Upper lobe of right lung (tissue), 1 donor: ENCODE measurements around the gene EAF2. TPM values are rescaled to one million over a fixed set of nuclear protein-coding genes. Genes with fewer than 3 reads are reported as not detected.

ENCODE experiments used
- ATAC-seq: fragments of 200-7000 bp; cut with Tn5 transposase; one replicate; pipeline ENCODE4 v1.9.1; 2020; ENCODE audit warnings: mild to moderate bottlenecking, moderate library complexity
- DNase-seq: peaks from one replicate; pipeline ENCODE4 v3.0.0-alpha.2; 2020
- H3K27ac ChIP-seq: fragments of 200-600 bp; one replicate; pipeline ENCODE4 v1.8.0; 2022
- H3K27me3 ChIP-seq: fragments of 200-600 bp; one replicate; pipeline ENCODE4 v1.8.0; 2022; ENCODE audit warnings: mild to moderate bottlenecking
- H3K36me3 ChIP-seq: fragments of 200-600 bp; one replicate; pipeline ENCODE4 v1.8.0; 2022
- H3K4me1 ChIP-seq: fragments of 200-600 bp; one replicate; pipeline ENCODE4 v1.8.0; 2022
- H3K4me3 ChIP-seq: fragments of 200-600 bp; one replicate; pipeline ENCODE4 v1.8.0; 2022; ENCODE audit warnings: mild to moderate bottlenecking
- H3K9me3 ChIP-seq: fragments of 200-600 bp; one replicate; pipeline ENCODE4 v1.8.0; 2022
- CTCF ChIP-seq: fragments of 200-600 bp; IDR thresholded peaks from one replicate; pipeline ENCODE4 v1.8.0; 2022; ENCODE audit warnings: antibody characterized with exemption
- intact Hi-C: fragments of 100-400 bp; cut with DNase I; formaldehyde crosslinking; loops from one replicate; pipeline ENCODE4 v1.11.0; 2022
- total RNA-seq: library from RNA; stranded (reverse); fragmentation: NEBNext Ultra II Directional; extraction: Animal tissue kit (Norgen Biotek cat#: 25700); gene quantifications from one replicate; pipeline ENCODE4 v1.2.1, GENCODE V29; 2021
- donor health status: DM: no; HTN: yes; CAD: no; lungs with severe emphysema.

EAF2 gene
- total RNA-seq, 1 donor from 2014 or later: 4.8 TPM

- no peak for DNase-seq
- no peak for TF ChIP-seq CTCF
- Histone ChIP-seq H3K4me3 (no peak overlapping the region), H3K4me1 (no peaks in the 10 kb centered on the region), H3K36me3 (peaks cover 4% of the 10 kb centered on the region), H3K27ac (no peak overlapping the region), H3K27me3 (no peaks in the 10 kb centered on the region), H3K9me3 (no peaks in the 10 kb centered on the region)
- ATAC-seq: no peak
- intact Hi-C loops: no loop called here
Observed at GRCh38 chr3:121800906-121801305, 34.1 kb upstream of the EAF2 start.

GRCh38 chr3:121803771-121804320 is 31.2 kb upstream of the EAF2 start:
- H3K27me3 ChIP-seq: no peaks in the 10 kb centered on the region
- DNase-seq (no peak), ATAC-seq (no peak)
- TF ChIP-seq CTCF: no peak
- no peaks in the 10 kb centered on the region for H3K9me3 ChIP-seq
- H3K27ac ChIP-seq: no peak overlapping the region
- intact Hi-C loops: no loop called here
- H3K36me3 ChIP-seq: peaks cover 18% of the 10 kb centered on the region
- no peaks in the 10 kb centered on the region for H3K4me1 ChIP-seq
- H3K4me3 ChIP-seq: no peak overlapping the region

- Histone ChIP-seq H3K9me3 (no peaks in the 10 kb centered on the region), H3K36me3 (peaks cover 29% of the 10 kb centered on the region), H3K4me3 (no peak overlapping the region), H3K27me3 (no peaks in the 10 kb centered on the region), H3K27ac (no peak overlapping the region), H3K4me1 (no peaks in the 10 kb centered on the region)
- no peak for TF ChIP-seq CTCF
- ATAC-seq (no peak), DNase-seq (no peak)
- intact Hi-C loops: no loop called here
Observed at GRCh38 chr3:121809249-121809648, 25.8 kb upstream of the EAF2 start.

- intact Hi-C loops: no loop called here
- no peaks in the 10 kb centered on the region for H3K27me3 ChIP-seq
- TF ChIP-seq CTCF: no peak
Observed at GRCh38 chr3:121817753-121818152, 17.3 kb upstream of the EAF2 start.

GRCh38 chr3:121818578-121818977 is 16.4 kb upstream of the EAF2 start:
- Histone ChIP-seq H3K4me1 (no peaks in the 10 kb centered on the region), H3K36me3 (peaks cover 24% of the 10 kb centered on the region), H3K4me3 (no peak overlapping the region), H3K9me3 (peaks cover 11% of the 10 kb centered on the region), H3K27ac (no peak overlapping the region), H3K27me3 (no peaks in the 10 kb centered on the region)
- intact Hi-C loops: no loop called here
- TF ChIP-seq CTCF: no peak
- DNase-seq (no peak), ATAC-seq (no peak)

More at GRCh38 chr3:121817753-121818152, 17.3 kb upstream of the EAF2 start:
- ATAC-seq (peak; percentile 55), DNase-seq (no peak)
- Histone ChIP-seq H3K9me3 (peaks cover 4% of the 10 kb centered on the region), H3K4me3 (no peak overlapping the region), H3K4me1 (no peaks in the 10 kb centered on the region), H3K27ac (no peak overlapping the region), H3K36me3 (peaks cover 19% of the 10 kb centered on the region)

- Histone ChIP-seq H3K36me3 (peaks cover 31% of the 10 kb centered on the region), H3K9me3 (peaks cover 11% of the 10 kb centered on the region), H3K27me3 (no peaks in the 10 kb centered on the region), H3K4me3 (no peak overlapping the region), H3K4me1 (no peaks in the 10 kb centered on the region), H3K27ac (no peak overlapping the region)
- TF ChIP-seq CTCF: no peak
- intact Hi-C loops: no loop called here
- ATAC-seq (no peak), DNase-seq (no peak)
Observed at GRCh38 chr3:121819236-121819635, 15.8 kb upstream of the EAF2 start.
